ENCODE data around the gene AGFG2. TPM values are rescaled to one million over a fixed set of nuclear protein-coding genes. Genes with fewer than 3 reads are reported as not detected.
A peak's percentile ranks its signal among the peaks of the same experiment; 100 is the strongest.

Gene AGFG2
- total and polyA plus RNA-seq, 8 donors: 21.2 to 34.9 (median 28.1) TPM

DNA sequence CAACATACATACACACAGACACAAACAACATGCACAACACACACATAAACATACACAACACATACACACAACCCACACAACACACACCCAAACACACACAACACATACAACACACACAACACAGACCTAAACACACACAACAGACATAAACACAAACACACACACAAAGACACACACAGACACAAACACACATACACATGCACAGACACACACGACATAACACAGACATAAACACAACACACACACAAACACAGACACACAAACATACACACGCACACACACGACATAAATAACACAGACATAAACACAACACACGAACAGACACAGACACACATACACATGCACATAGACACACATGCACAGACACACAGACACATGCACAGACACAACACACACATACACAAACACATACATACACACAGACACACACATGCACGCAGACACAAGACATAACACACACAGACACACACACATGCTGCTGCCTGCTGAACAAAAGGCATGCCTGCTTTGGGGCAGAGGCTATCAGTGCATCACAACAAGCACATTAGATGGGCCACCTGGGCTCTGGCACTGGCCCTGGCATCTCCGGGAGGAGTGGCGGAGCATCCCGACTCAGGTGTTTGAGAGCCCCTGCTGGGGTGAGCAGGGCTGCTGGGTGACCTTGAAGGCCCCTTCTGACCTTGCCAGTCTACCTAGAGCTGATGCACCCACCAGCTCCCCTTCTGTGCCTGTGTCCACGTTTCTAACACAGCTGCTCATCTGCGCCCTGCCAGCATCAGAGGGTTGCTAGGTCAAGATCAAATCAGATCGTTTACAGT lies 41.7 kb downstream of the AGFG2 start:
- H3K9me3 ChIP-seq: no peaks in the 10 kb centered on the region
- DNase-seq (no peak), ATAC-seq (no peak)
- intact Hi-C loops (cut with DNase I): no loop called here
- peaks cover 0 to 68% of the 10 kb centered on the region in 2 donors for H3K36me3 ChIP-seq
- H3K4me1 ChIP-seq: peaks cover 20 to 45% of the 10 kb centered on the region in 2 donors
- H3K27me3 ChIP-seq: no peaks in the 10 kb centered on the region
- no peak overlapping the region for H3K4me3 ChIP-seq
- no peak overlapping the region for H3K27ac ChIP-seq
- TF ChIP-seq, protein P1, sequence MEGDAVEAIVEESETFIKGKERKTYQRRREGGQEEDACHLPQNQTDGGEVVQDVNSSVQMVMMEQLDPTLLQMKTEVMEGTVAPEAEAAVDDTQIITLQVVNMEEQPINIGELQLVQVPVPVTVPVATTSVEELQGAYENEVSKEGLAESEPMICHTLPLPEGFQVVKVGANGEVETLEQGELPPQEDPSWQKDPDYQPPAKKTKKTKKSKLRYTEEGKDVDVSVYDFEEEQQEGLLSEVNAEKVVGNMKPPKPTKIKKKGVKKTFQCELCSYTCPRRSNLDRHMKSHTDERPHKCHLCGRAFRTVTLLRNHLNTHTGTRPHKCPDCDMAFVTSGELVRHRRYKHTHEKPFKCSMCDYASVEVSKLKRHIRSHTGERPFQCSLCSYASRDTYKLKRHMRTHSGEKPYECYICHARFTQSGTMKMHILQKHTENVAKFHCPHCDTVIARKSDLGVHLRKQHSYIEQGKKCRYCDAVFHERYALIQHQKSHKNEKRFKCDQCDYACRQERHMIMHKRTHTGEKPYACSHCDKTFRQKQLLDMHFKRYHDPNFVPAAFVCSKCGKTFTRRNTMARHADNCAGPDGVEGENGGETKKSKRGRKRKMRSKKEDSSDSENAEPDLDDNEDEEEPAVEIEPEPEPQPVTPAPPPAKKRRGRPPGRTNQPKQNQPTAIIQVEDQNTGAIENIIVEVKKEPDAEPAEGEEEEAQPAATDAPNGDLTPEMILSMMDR (IDR thresholded peaks at IDR 0.05): no peak

DNA sequence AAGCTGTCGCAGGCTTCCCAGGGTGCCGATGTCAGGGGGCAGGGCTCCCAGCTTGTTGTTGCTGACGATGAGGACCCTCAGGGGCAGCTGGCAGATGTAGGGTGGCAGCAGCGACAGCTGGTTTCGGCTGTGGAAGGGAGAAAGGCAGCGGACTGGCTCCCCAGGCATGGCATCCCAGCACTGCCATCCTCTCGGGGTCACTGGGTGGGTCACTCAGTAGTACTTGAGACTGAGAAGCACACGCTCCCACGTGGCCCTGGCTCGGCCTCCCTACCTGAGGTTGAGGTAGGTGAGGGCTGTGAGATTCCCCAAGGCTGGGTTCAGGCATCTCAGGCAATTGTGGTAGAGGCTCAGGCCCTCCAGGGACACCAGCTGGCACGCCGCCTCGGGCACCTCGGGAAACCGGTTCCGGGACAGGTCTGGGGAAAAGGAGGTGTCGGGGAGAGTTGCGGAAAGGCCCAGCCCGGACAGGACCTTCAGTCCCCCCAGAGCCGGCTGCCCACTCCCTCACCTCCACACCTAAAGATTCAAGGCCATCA lies 43.1 kb downstream of the AGFG2 start:
- intact Hi-C loops (cut with DNase I): no loop called here
- peak; percentile 0 for ATAC-seq
- DNase-seq: peak in 3 of 4 donors; percentile 72 to 90 (median 80)
- H3K4me3 ChIP-seq: peak overlapping the region in 1 of 2 donors; percentile 78
- H3K9me3 ChIP-seq: no peaks in the 10 kb centered on the region
- H3K27me3 ChIP-seq: no peaks in the 10 kb centered on the region
- peak overlapping the region; percentile 95 to 98 for H3K27ac ChIP-seq
- TF ChIP-seq, protein P1 (IDR thresholded peaks at IDR 0.05): no peak
- peaks cover 0 to 54% of the 10 kb centered on the region in 2 donors for H3K36me3 ChIP-seq
- H3K4me1 ChIP-seq: peaks cover 25 to 47% of the 10 kb centered on the region in 2 donors

DNA sequence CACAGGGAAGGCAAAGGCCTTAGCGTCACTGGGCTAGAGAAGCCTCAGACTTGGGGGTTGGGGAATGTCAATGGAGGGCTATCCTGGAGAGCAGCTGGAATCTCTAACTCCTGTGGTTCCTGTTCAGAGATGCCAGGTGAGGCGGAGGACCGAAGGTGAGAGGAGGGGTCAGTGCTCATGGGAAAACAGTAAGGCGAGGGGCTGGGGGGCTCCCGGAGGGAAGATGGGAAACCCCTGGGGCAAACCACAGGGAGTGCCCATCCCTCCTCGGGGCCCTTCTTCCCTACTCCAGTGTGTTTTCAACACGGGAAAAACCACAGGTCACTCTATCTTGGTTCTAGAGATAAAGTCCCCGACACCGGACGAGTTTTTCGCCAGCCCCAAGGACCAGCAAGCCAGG lies 43.6 kb downstream of the AGFG2 start:
- peaks cover 0 to 48% of the 10 kb centered on the region in 2 donors for H3K36me3 ChIP-seq
- peak overlapping the region in 1 of 2 donors; percentile 78 for H3K4me3 ChIP-seq
- ATAC-seq (no peak), DNase-seq (no peak)
- intact Hi-C loops (cut with DNase I): no loop called here
- no peaks in the 10 kb centered on the region for H3K27me3 ChIP-seq
- H3K27ac ChIP-seq: peak overlapping the region; percentile 95 to 98
- H3K9me3 ChIP-seq: no peaks in the 10 kb centered on the region
- TF ChIP-seq, protein P1 (IDR thresholded peaks at IDR 0.05): no peak
- peaks cover 25 to 51% of the 10 kb centered on the region in 2 donors for H3K4me1 ChIP-seq

DNA sequence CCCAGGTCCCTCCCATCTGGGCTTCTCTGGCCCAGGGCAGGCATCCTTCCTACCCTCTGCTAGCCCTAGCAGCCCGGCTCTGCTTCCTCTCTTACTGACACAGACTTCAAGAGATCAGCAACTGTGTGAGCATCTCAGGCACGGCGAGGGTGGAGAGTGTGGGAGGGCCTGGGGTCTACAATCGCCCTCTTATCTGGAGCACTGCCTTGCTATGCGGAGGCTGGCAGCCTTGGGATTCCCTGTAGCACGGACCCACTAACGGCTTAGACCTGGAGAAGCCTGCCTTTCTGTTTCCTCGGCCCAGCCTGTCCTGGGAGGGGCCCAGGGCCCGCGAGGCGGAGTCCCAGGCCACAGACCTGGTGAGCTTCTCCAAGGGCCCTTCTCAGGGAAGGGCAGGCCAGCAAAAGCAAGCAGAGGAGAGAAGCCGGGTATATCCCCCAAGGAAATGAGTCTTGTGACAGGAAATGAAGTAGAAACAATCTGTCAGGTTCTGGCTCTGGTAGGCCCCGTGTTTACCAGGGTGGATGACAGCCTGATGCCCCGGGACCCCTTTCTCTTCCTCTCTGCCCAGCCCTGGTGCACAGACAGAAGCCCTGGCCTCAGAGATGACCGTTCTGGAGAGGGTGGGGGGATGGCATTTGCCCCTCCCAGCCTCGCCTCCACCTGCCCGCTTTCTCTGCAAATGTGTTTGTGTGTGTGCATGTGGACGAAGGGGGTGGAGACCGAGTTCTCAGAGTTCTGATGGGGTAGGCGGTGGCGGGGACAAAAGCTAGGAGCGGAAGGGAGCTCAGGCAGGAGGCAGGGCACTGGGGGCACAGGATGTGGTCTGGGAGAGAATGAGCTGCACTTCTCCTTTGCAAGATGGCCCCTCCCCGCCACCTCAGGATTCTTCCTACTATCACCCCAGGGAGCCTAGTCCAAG lies 44.4 kb downstream of the AGFG2 start:
- Histone ChIP-seq H3K4me1 (peaks cover 25 to 51% of the 10 kb centered on the region in 2 donors), H3K36me3 (peaks cover 0 to 41% of the 10 kb centered on the region in 2 donors), H3K27ac (peak overlapping the region; percentile 95 to 98), H3K9me3 (no peaks in the 10 kb centered on the region), H3K4me3 (peak overlapping the region; percentile 78 to 100), H3K27me3 (no peaks in the 10 kb centered on the region)
- intact Hi-C loops (cut with DNase I): no loop called here
- DNase-seq: peak in 2 of 4 donors; percentile 88 to 92
- ATAC-seq: peak; percentile 29
- TF ChIP-seq, protein P1 (IDR thresholded peaks at IDR 0.05): no peak
